Measurements from ENCODE around the gene VIPR2.

The VIPR2 gene

DNA sequence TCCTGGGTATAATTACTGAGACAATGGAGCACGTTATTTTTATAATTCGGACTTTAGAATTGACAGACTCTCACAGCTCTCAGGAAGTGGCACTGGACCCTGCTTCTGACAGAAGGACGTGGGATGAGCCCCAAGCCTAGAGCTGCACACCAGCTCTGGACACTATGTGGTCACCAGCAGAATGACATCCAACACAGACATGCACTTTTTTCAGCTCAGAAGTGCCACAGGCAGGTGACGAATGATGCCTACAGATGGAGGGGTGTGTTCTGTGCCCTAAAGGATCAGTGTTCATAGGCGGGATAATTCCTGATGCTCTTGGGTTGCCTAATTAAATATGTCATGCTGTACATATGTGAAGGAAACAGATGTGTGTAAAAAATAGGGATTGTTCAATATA, 87.9 kb downstream of the VIPR2 start:
- Histone ChIP-seq H3K27ac (ENCODE audit: insufficient read depth in 1 of 2, low read depth in 1 of 2, low read length in 2 of 2, poor library complexity in 1 of 2, severe bottlenecking in 2 of 2) (no peak overlapping the region), H3K27me3 (replicated peaks in 2 of 5; ENCODE audit: control insufficient read depth in 4 of 5, insufficient read depth in 5 of 5, low read length in 4 of 5) (peaks cover 0 to 20% (median 5%) of the 10 kb centered on the region in 5 experiments), H3K9me3 (ENCODE audit: control extremely low read depth in 1 of 5, control insufficient read depth in 4 of 5, insufficient read depth in 2 of 5, low read depth in 1 of 5, low read length in 4 of 5) (peaks cover 0 to 10% (median 7%) of the 10 kb centered on the region in 5 experiments), H3K4me1 (ENCODE audit: control extremely low read depth in 1 of 4, control insufficient read depth in 4 of 4, insufficient read depth in 4 of 4, low read length in 3 of 4) (no peaks in the 10 kb centered on the region), H3K4me3 (ENCODE audit: control insufficient read depth in 1 of 7, extremely low read depth in 1 of 7, insufficient read depth in 4 of 7, low read depth in 2 of 7, low read length in 6 of 7) (no peak overlapping the region), H3K36me3 (ENCODE audit: control insufficient read depth in 4 of 4, insufficient read depth in 4 of 4, low read length in 3 of 4) (no peaks in the 10 kb centered on the region)
- POLR2A ChIA-PET: no interaction called here
- CTCF ChIA-PET: interaction anchor here (0.6 kb wide), 1 partner anchor 61 kb away, joined by 3 read pairs; no protein-coding TSS in a partner anchor
- WGBS (ENCODE audit: insufficient coverage): 94% methylated on average over 3 of the region's 5 CpGs
- DNase-seq: no peak

DNA sequence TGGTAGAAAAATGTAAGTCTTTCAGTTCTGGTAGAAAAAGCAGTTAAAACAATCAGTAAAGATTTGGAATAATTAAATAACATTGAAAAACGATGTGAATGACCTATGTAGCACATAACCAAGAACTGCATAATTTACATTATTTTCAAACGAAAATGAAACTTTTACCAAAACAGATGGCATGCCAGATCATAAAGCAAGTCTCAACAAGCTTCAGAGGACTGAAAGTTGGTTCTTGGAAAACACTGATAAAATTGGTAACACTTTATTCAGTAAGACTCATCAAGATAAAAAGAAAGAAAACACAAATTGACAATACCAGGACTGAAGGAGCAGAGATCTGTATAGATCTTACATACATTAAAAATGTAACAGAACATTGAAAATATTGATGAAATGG, 92.8 kb downstream of the VIPR2 start:
- WGBS (ENCODE audit: insufficient coverage): 80% methylated on average over 1 of the region's 2 CpGs
- no peak overlapping the region for H3K4me3 ChIP-seq (ENCODE audit: control insufficient read depth in 1 of 7, extremely low read depth in 1 of 7, insufficient read depth in 4 of 7, low read depth in 2 of 7, low read length in 6 of 7)
- H3K4me1 ChIP-seq (ENCODE audit: control extremely low read depth in 1 of 4, control insufficient read depth in 4 of 4, insufficient read depth in 4 of 4, low read length in 3 of 4): no peaks in the 10 kb centered on the region
- no peaks in the 10 kb centered on the region for H3K36me3 ChIP-seq (ENCODE audit: control insufficient read depth in 4 of 4, insufficient read depth in 4 of 4, low read length in 3 of 4)
- DNase-seq: no peak
- H3K27me3 ChIP-seq (replicated peaks in 2 of 5; ENCODE audit: control insufficient read depth in 4 of 5, insufficient read depth in 5 of 5, low read length in 4 of 5): peaks cover 0 to 6% (median 0%) of the 10 kb centered on the region in 5 experiments
- ChIA-PET CTCF (no interaction called here), POLR2A (no interaction called here)
- peaks cover 0 to 6% (median 0%) of the 10 kb centered on the region in 5 experiments for H3K9me3 ChIP-seq (ENCODE audit: control extremely low read depth in 1 of 5, control insufficient read depth in 4 of 5, insufficient read depth in 2 of 5, low read depth in 1 of 5, low read length in 4 of 5)
- no peak overlapping the region for H3K27ac ChIP-seq (ENCODE audit: insufficient read depth in 1 of 2, low read depth in 1 of 2, low read length in 2 of 2, poor library complexity in 1 of 2, severe bottlenecking in 2 of 2)

DNA sequence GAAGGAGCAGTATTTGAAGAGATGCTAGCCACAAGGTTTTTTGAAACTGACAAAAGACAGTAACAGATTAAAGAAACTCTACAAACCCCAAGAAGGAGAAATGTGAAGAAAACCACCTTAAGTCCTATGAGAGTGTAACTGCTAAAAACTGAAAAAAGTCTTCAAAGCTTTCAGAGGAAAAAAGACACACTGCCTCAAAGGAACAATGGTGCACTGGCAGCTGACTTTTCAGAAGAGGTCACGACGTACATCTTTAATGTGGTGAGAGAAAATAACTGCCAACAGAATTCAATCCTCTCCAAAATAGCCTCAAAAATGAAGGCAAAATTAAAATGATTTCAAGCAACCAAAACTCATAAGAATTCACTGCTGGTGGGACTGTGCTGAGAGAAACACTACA, 94.0 kb downstream of the VIPR2 start:
- Histone ChIP-seq H3K4me1 (ENCODE audit: control extremely low read depth in 1 of 4, control insufficient read depth in 4 of 4, insufficient read depth in 4 of 4, low read length in 3 of 4) (no peaks in the 10 kb centered on the region), H3K4me3 (ENCODE audit: control insufficient read depth in 1 of 7, extremely low read depth in 1 of 7, insufficient read depth in 4 of 7, low read depth in 2 of 7, low read length in 6 of 7) (no peak overlapping the region), H3K27ac (ENCODE audit: insufficient read depth in 1 of 2, low read depth in 1 of 2, low read length in 2 of 2, poor library complexity in 1 of 2, severe bottlenecking in 2 of 2) (no peak overlapping the region), H3K36me3 (ENCODE audit: control insufficient read depth in 4 of 4, insufficient read depth in 4 of 4, low read length in 3 of 4) (no peaks in the 10 kb centered on the region), H3K9me3 (ENCODE audit: control extremely low read depth in 1 of 5, control insufficient read depth in 4 of 5, insufficient read depth in 2 of 5, low read depth in 1 of 5, low read length in 4 of 5) (peaks cover 0 to 6% (median 0%) of the 10 kb centered on the region in 5 experiments), H3K27me3 (replicated peaks in 2 of 5; ENCODE audit: control insufficient read depth in 4 of 5, insufficient read depth in 5 of 5, low read length in 4 of 5) (peaks cover 0 to 6% (median 0%) of the 10 kb centered on the region in 5 experiments)
- ChIA-PET POLR2A (no interaction called here), CTCF (no interaction called here)
- no peak for DNase-seq
- WGBS (ENCODE audit: insufficient coverage): 90% methylated on average over 2 of the region's 2 CpGs

DNA sequence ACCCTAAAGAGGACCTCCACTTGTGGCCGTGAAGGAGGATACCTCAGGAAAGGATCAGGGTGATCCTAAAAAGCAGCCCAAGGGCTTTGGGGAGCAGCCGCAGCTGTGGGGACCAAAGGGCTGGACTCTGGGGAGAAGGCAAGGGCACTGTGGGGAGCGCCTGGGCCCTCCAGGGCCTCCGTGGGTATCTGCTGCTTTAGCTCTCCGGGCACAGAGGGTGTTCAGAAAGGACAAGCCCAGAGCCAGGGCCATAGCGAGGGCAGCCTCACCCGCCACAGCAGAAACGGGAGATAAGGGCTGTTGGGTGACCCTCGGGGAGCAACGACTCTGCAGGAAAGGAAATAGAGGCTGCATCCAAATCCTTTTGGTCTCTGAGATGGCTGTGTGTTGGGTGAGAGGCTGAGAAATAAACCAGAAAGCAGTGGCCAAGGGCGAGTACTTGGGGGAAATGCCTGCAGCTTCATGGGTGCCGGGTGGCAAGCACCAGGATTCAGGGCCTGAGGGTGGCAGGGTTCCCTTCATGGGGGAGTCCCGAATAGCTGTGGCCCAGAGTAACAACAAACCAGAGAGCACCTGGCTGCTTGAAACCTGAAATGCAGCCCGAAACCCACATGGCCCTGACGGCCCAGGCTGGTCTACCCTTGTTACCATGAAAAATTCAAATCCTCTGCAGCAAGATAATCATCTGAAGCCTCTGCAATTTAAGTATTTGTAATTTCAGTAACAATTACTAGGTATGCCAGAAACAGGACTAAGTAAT, 95.2 kb downstream of the VIPR2 start:
- H3K4me3 ChIP-seq (ENCODE audit: control insufficient read depth in 1 of 7, extremely low read depth in 1 of 7, insufficient read depth in 4 of 7, low read depth in 2 of 7, low read length in 6 of 7): no peak overlapping the region
- peaks cover 0 to 6% (median 0%) of the 10 kb centered on the region in 5 experiments for H3K9me3 ChIP-seq (ENCODE audit: control extremely low read depth in 1 of 5, control insufficient read depth in 4 of 5, insufficient read depth in 2 of 5, low read depth in 1 of 5, low read length in 4 of 5)
- H3K27ac ChIP-seq (ENCODE audit: insufficient read depth in 1 of 2, low read depth in 1 of 2, low read length in 2 of 2, poor library complexity in 1 of 2, severe bottlenecking in 2 of 2): no peak overlapping the region
- peaks cover 0 to 10% (median 0%) of the 10 kb centered on the region in 5 experiments for H3K27me3 ChIP-seq (replicated peaks in 2 of 5; ENCODE audit: control insufficient read depth in 4 of 5, insufficient read depth in 5 of 5, low read length in 4 of 5)
- ChIA-PET POLR2A (no interaction called here), CTCF (no interaction called here)
- no peaks in the 10 kb centered on the region for H3K4me1 ChIP-seq (ENCODE audit: control extremely low read depth in 1 of 4, control insufficient read depth in 4 of 4, insufficient read depth in 4 of 4, low read length in 3 of 4)
- DNase-seq: no peak
- 87% methylated on average over 13 of the region's 15 CpGs for WGBS (ENCODE audit: insufficient coverage)
- no peaks in the 10 kb centered on the region for H3K36me3 ChIP-seq (ENCODE audit: control insufficient read depth in 4 of 4, insufficient read depth in 4 of 4, low read length in 3 of 4)

DNA sequence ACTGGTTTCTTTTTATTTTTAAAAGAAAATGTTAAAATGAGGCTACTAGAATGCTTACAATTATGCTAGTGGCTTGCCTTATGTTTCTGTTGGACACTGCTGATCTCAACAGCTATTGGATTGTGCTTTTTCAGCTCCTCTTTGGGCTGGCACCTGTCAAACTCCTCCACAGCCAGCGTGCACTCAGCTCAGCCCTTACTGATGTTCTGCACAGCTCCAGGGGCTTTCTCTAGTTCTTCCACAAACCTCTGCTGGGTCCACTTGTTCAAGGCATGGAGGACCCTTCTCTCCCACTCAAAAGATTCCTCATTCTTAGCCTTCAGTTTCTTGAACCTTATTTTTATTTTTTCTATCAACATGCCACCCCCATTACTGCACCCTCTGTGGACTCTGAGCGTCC, 96.0 kb downstream of the VIPR2 start:
- DNase-seq: no peak
- Histone ChIP-seq H3K27ac (ENCODE audit: insufficient read depth in 1 of 2, low read depth in 1 of 2, low read length in 2 of 2, poor library complexity in 1 of 2, severe bottlenecking in 2 of 2) (no peak overlapping the region), H3K9me3 (ENCODE audit: control extremely low read depth in 1 of 5, control insufficient read depth in 4 of 5, insufficient read depth in 2 of 5, low read depth in 1 of 5, low read length in 4 of 5) (peaks cover 0 to 9% (median 3%) of the 10 kb centered on the region in 5 experiments), H3K36me3 (ENCODE audit: control insufficient read depth in 4 of 4, insufficient read depth in 4 of 4, low read length in 3 of 4) (no peaks in the 10 kb centered on the region), H3K4me3 (ENCODE audit: control insufficient read depth in 1 of 7, extremely low read depth in 1 of 7, insufficient read depth in 4 of 7, low read depth in 2 of 7, low read length in 6 of 7) (no peak overlapping the region), H3K27me3 (replicated peaks in 2 of 5; ENCODE audit: control insufficient read depth in 4 of 5, insufficient read depth in 5 of 5, low read length in 4 of 5) (peaks cover 0 to 10% (median under 1%) of the 10 kb centered on the region in 5 experiments), H3K4me1 (ENCODE audit: control extremely low read depth in 1 of 4, control insufficient read depth in 4 of 4, insufficient read depth in 4 of 4, low read length in 3 of 4) (no peaks in the 10 kb centered on the region)
- 100% methylated on average over 2 of the region's 2 CpGs for WGBS (ENCODE audit: insufficient coverage)
- CTCF ChIA-PET: no interaction called here
- POLR2A ChIA-PET: no interaction called here

DNA sequence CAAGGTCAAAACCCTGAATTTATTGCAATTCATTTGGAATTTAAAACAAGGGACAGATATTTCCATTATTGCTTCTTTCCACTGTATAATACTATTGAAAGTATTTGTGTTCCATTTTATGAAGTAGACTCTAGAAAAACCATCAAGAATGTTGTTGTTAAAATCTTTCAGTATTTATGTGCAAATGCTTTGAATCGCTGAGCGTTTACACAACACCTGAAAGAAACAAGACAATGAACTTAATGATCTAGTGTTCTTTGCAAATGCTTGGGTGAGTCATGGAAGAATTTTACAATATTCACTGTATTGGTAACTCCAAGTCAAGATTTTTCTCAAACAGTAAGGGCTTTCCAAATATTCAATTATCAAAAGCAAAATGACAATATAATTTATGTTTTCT, 97.1 kb downstream of the VIPR2 start:
- DNase-seq: no peak
- ChIA-PET CTCF (no interaction called here), POLR2A (no interaction called here)
- no peak overlapping the region for H3K4me3 ChIP-seq (ENCODE audit: control insufficient read depth in 1 of 7, extremely low read depth in 1 of 7, insufficient read depth in 4 of 7, low read depth in 2 of 7, low read length in 6 of 7)
- H3K27ac ChIP-seq (ENCODE audit: insufficient read depth in 1 of 2, low read depth in 1 of 2, low read length in 2 of 2, poor library complexity in 1 of 2, severe bottlenecking in 2 of 2): no peak overlapping the region
- H3K9me3 ChIP-seq (ENCODE audit: control extremely low read depth in 1 of 5, control insufficient read depth in 4 of 5, insufficient read depth in 2 of 5, low read depth in 1 of 5, low read length in 4 of 5): peaks cover 0 to 13% (median 3%) of the 10 kb centered on the region in 5 experiments
- H3K36me3 ChIP-seq (ENCODE audit: control insufficient read depth in 4 of 4, insufficient read depth in 4 of 4, low read length in 3 of 4): no peaks in the 10 kb centered on the region
- H3K27me3 ChIP-seq (replicated peaks in 2 of 5; ENCODE audit: control insufficient read depth in 4 of 5, insufficient read depth in 5 of 5, low read length in 4 of 5): peaks cover 0 to 10% (median 1%) of the 10 kb centered on the region in 5 experiments
- WGBS (ENCODE audit: insufficient coverage): no CpG with 5 or more reads among the region's 2 CpGs
- no peaks in the 10 kb centered on the region for H3K4me1 ChIP-seq (ENCODE audit: control extremely low read depth in 1 of 4, control insufficient read depth in 4 of 4, insufficient read depth in 4 of 4, low read length in 3 of 4)

DNA sequence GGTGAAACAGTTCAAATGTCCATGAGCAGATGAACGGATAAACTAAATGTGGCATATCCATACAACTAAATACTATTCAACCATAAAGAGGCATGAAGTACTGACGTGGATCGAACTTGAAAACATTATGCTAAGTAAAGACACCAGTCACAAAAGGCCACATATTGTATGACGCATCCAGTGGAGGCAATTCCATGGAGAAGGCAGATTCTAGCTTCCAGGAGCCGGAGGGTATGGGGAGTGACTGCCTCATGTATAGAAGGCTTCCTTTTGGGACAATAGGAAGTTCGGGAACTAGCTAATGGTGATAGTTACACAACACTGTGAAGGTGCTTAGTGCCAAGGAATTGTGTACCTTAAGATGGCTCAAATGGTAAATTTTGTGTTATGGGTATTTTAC, 98.4 kb downstream of the VIPR2 start:
- no peaks in the 10 kb centered on the region for H3K36me3 ChIP-seq (ENCODE audit: control insufficient read depth in 4 of 4, insufficient read depth in 4 of 4, low read length in 3 of 4)
- H3K4me3 ChIP-seq (ENCODE audit: control insufficient read depth in 1 of 7, extremely low read depth in 1 of 7, insufficient read depth in 4 of 7, low read depth in 2 of 7, low read length in 6 of 7): no peak overlapping the region
- POLR2A ChIA-PET: no interaction called here
- 88% methylated on average over 6 of the region's 6 CpGs for WGBS (ENCODE audit: insufficient coverage)
- H3K9me3 ChIP-seq (ENCODE audit: control extremely low read depth in 1 of 5, control insufficient read depth in 4 of 5, insufficient read depth in 2 of 5, low read depth in 1 of 5, low read length in 4 of 5): peaks cover 0 to 14% (median 5%) of the 10 kb centered on the region in 5 experiments
- H3K27ac ChIP-seq (ENCODE audit: insufficient read depth in 1 of 2, low read depth in 1 of 2, low read length in 2 of 2, poor library complexity in 1 of 2, severe bottlenecking in 2 of 2): no peak overlapping the region
- no peak for DNase-seq
- CTCF ChIA-PET: no interaction called here
- no peaks in the 10 kb centered on the region for H3K4me1 ChIP-seq (ENCODE audit: control extremely low read depth in 1 of 4, control insufficient read depth in 4 of 4, insufficient read depth in 4 of 4, low read length in 3 of 4)
- peaks cover 0 to 10% (median 1%) of the 10 kb centered on the region in 5 experiments for H3K27me3 ChIP-seq (replicated peaks in 2 of 5; ENCODE audit: control insufficient read depth in 4 of 5, insufficient read depth in 5 of 5, low read length in 4 of 5)
